Ammon's horn (tissue), 1 donor: ENCODE measurements around the gene TBC1D32.
"Not testable (repeated sequence)": the region's sequence is repeated elsewhere in the genome, so short reads cannot be mapped to it uniquely, and the experiment has no call there.

ENCODE experiments used
- DNase-seq: peaks from one replicate; pipeline ENCODE4 v3.0.0-alpha.2; 2016; ENCODE audit warnings: low spot score

Gene TBC1D32

DNA sequence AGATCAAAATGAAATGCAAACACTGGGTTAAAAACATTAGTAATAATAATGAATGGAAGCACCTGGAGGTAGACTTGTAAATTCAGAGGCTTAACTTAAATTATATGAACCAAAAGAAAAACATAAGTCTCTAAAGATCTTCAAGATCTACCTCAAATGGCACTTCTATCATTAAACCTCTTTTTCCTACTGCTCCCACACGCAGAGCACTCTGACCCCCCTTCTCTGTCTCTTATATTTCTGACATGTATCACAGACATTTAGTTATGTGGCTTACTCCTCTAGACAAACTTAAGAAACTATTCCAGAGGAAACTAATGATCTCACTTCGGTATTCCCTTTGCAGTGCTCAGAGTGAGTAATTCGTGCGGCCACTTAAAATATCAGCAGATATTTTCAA is 1.1 kb downstream of the TBC1D32 start:
- DNase-seq, result no peak

DNA sequence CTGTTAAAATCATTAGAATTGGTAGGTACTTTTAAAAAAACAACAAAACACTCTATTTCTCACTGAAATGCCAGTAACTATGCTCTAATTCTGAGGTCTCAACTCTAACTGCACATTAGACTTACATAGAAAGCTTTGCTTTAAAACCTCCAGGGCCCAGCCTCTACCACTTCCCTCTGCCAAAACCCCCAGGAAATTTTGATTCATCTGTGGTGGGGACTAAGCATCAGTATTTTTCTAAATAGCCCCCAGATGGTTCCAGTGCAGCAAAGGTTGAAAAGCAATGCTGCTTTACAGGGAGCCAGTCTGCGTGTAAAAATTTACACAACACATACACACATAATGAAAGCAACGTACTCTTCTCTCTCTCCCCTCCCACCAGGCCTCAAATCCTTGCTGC is 3.8 kb downstream of the TBC1D32 start:
- DNase-seq, result no peak

DNA sequence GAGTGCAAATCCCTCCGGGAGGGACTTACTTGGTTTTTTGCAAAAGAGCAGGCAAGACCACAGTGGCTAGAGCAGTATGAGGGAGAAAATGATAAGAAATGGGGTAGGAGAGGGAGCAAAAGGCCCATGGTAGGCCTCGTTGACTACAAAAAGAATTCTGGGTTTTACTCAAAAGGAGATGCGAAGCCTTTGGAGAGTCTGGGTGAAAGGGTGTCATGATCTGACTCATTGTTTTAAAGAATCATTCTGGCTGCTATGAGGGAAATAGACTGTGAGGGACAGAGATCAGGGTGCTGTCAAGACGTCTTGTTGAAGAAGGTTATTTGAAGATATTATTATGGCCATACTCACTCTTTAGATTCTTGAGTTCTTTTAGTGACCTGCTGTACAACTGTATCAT is 13.0 kb downstream of the TBC1D32 start:
- no peak for DNase-seq

- no peak for DNase-seq
These were observed 14.7 kb downstream of the TBC1D32 start for GRCh38 chr6:121319603-121320002.

DNA sequence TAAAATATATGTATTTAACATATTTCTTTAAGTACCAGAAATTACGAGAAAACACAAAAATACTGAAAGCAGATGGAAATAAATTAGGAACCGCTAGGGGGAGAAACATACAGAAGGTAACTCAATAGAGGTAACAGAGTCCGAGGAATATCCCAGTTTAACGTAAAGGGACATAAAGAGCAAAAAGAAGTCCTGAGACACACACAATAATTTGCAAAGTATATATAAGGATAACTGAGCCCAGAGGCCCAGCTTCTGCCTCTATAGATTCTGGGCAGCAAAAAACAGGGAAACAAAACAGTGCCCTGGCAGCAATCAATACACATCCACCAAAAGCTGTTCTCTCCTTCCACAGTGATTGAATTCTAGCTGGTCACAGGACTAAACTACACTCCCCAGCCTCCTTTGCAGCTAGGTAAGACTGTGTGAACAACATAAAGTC is 15.1 kb downstream of the TBC1D32 start:
- DNase-seq, result peak; percentile 5

DNA sequence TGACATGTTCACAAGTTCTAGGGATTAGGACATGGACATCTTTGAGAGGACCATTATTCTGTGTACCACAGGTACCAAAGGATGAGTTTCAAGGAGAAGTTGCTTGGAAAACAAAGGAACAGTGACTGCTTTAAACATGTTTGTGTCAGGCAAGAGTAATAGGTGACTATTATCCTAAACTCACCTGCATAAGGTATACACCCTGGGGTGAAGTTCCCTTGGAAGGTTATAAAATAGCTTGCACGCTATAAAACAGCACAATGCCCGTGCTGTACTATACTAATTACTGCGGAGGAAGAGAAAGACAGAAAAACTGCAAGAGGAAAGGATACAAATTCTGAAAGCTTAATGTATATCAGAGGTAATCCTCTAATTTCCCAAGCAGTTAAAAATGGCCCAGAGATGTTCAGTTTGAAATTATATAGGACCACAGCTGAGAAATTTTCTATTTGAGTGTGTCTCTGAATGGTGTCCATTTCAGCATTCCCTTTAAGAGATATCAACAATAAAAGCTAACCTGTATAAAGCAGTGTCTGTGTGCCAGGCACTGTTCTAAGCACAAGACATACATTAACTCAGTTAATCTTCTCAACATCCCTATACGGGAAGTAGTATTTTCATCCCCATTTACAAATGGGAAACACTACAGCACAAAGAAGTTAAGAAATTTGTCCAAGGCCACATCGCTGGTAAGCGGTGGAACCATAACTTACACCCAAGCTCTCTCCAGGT is 19.7 kb downstream of the TBC1D32 start:
- no peak for DNase-seq

GRCh38 chr6:121311814-121312213 is 22.5 kb downstream of the TBC1D32 start:
- not testable (repeated sequence) for DNase-seq

- no peak for DNase-seq
These were observed 23.8 kb downstream of the TBC1D32 start for GRCh38 chr6:121310495-121310894.

DNA sequence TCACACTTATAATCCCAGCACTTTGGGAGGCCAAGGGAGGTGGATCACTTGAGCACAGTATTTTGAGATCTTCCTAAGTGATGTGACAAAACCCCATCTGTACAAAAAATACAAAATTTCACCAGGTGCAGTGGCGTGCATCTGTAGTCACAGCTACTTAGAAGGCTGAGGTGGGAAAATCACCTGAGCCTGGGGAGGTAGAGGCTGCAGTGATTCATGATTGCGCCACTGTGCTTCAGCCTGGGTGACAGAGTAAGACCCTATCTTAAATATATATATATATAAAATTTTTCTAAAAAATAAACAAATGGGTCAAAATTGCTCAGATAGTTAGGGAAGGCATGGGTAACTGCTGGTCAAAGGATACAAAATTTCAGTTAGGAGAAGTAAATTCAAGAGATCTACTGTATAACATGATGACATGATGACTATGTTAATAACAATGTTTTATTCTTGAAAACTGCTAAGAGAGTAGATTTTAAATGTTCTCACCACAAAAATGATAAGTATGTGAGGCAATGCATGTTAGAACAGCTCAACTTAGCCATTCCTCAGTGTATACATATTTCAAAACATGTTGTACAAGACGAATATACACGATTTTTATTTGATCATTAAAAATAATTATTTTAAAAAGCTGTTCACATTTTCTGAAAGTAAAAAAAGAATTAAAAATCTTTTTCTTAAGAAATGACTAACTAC is 24.4 kb downstream of the TBC1D32 start:
- DNase-seq, result no peak

- DNase-seq, result no peak
These were observed 28.2 kb downstream of the TBC1D32 start for GRCh38 chr6:121305957-121306607.

DNA sequence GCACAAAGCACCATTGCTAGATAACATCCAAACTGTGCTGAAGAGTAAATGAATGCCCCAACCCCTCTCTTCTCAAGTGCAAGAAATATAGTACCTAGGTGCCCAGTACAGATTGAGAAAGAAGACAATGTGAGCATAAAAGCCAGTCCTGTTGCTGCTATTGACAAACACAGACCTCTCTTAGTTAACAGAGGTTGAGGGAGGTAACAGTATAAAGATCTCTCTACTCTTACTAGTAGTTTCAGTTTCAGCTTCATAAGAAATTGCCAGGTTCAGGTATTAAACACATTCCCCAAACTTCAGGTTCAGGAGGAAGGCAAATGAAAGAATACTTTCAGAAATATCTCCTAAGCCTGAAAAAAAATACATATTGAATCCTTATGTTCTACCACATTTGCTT is 31.4 kb downstream of the TBC1D32 start:
- DNase-seq, result no peak

- not testable (repeated sequence) for DNase-seq
These were observed 33.1 kb downstream of the TBC1D32 start for GRCh38 chr6:121301156-121301555.

- DNase-seq, result no peak
These were observed 36.6 kb downstream of the TBC1D32 start for GRCh38 chr6:121297694-121298093.

GRCh38 chr6:121285041-121285440 is 49.2 kb downstream of the TBC1D32 start:
- DNase-seq, result no peak

- no peak for DNase-seq
These were observed 59.5 kb downstream of the TBC1D32 start for GRCh38 chr6:121274666-121275295.

- DNase-seq, result no peak
These were observed 70.5 kb downstream of the TBC1D32 start for GRCh38 chr6:121263742-121264141.

DNA sequence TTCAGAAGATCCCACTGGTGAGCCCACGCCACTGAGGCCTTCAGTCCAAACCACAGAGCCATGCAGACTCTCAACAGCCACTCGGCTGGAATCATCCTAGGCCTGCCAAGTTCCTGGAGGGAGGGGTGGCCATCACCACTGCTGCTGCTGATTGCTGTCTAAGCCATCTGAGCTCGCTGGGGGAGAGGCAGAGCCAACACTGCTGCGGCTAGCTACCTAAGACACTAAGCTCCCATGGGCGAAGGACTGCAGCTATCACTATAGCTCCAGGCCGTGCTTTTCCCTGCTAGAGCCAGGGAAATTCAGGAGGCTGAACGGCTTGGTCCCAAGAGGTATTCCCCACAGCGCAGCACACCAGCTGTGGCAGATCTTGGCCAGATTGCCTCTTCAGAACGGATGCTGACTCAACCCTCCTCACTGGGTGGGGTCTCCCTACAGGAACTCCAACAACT is 73.6 kb downstream of the TBC1D32 start:
- no peak for DNase-seq

DNA sequence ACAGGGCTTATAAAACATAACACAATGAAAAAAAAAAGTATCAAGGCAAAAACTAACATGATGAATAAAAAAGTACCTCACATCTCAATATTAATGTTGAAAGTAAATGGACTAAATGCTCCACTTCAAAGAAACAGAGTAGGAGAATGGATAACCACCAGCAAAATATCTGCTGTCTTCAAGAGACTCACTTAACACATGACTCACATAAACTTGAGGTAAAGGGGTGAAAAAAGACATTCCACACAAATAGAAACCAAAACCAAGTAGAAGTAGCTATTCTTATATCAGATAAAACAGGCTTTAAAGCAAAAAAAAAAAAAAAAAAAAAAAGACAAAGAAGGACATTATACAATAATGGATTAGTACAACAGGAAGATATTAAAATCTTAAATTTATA is 86.9 kb downstream of the TBC1D32 start:
- DNase-seq, result no peak

- DNase-seq, result no peak
These were observed 91.9 kb downstream of the TBC1D32 start for GRCh38 chr6:121242386-121242785.

- DNase-seq, result no peak
These were observed 96.4 kb downstream of the TBC1D32 start for GRCh38 chr6:121237859-121238258.

- no peak for DNase-seq
These were observed 97.3 kb downstream of the TBC1D32 start for GRCh38 chr6:121236984-121237383.

GRCh38 chr6:121235386-121235785 is 98.9 kb downstream of the TBC1D32 start:
- DNase-seq, result no peak

- no peak for DNase-seq
These were observed 110.3 kb downstream of the TBC1D32 start for GRCh38 chr6:121223930-121224329.
